ENCODE measurements around the gene ISM1. TPM values are rescaled to one million over a fixed set of nuclear protein-coding genes. Genes with fewer than 3 reads are reported as not detected.
A peak's percentile ranks its signal among the peaks of the same experiment; 100 is the strongest.

ISM1 gene
- total and polyA plus RNA-seq, 2 of the 13 experiments (the other 11 are each of a cell fraction or from before 2014, with no cell fraction given), result 0.40 to 1.4 TPM

GRCh38 chr20:13221673-13222318 lies 722 bp downstream of the ISM1 start (continued):
- TF ChIP-seq GTF3A (CRISPR knock-in tag; conservative IDR thresholded peaks at IDR 0.05), result 0 out of 2 replicates have a peak, but pooled peaks have one; percentile 11
- peak; percentile 36; the same call in 1 of the 2 replicates for TF ChIP-seq NR2C2 (CRISPR knock-in tag; IDR thresholded peaks at IDR 0.05; ENCODE audit: borderline replicate concordance)
- TF ChIP-seq ZNF276 (CRISPR knock-in tag; IDR thresholded peaks at IDR 0.05; ENCODE audit: low read depth), result 0 out of 2 replicates have a peak, but pooled peaks have one; percentile 62
- peak; percentile 52 for TF ChIP-seq SALL1 (CRISPR knock-in tag; IDR thresholded peaks at IDR 0.05)
- TF ChIP-seq ZNF232 (CRISPR knock-in tag; IDR thresholded peaks at IDR 0.05; ENCODE audit: borderline replicate concordance), result 0 out of 2 replicates have a peak, but pooled peaks have one; percentile 55
- 0 out of 2 replicates have a peak, but pooled peaks have one; percentile 49 for TF ChIP-seq ZBTB14 (CRISPR knock-in tag; IDR thresholded peaks at IDR 0.05)
- 0 out of 2 replicates have a peak, but pooled peaks have one; percentile 10 for TF ChIP-seq HDAC1 (CRISPR knock-in tag; IDR thresholded peaks at IDR 0.05)
- TF ChIP-seq ZBED4 (CRISPR knock-in tag; IDR thresholded peaks at IDR 0.05; ENCODE audit: borderline replicate concordance), result 0 out of 2 replicates have a peak, but pooled peaks have one; percentile 28
- 0 out of 3 replicates have a peak, but pooled peaks have one; percentile 15 for TF ChIP-seq MXI1 (IDR thresholded peaks at IDR 0.05; ENCODE audit: borderline replicate concordance, low read depth, low read length)
- no peak for TF ChIP-seq CBX2 (IDR thresholded peaks at IDR 0.05; ENCODE audit: low read depth, low read length)
- peak; percentile 76; the same call in 1 of the 2 replicates for TF ChIP-seq CBX2 (CRISPR knock-in tag; IDR thresholded peaks at IDR 0.05; ENCODE audit: low read depth)
- peak; percentile 27 for TF ChIP-seq TAF15 (IDR thresholded peaks at IDR 0.05; ENCODE audit: low read depth, low read length, poor library complexity, severe bottlenecking)
- TF ChIP-seq MIER2 (CRISPR knock-in tag; IDR thresholded peaks at IDR 0.05), result no peak
- TF ChIP-seq DNMT1 (CRISPR knock-in tag; IDR thresholded peaks at IDR 0.05), result 0 out of 2 replicates have a peak, but pooled peaks have one; percentile 86
- TF ChIP-seq ZNF253 (CRISPR knock-in tag; IDR thresholded peaks at IDR 0.05; ENCODE audit: borderline replicate concordance), result peak; percentile 95
- 0 out of 2 replicates have a peak, but pooled peaks have one; percentile 17 for TF ChIP-seq SP5 (CRISPR knock-in tag; IDR thresholded peaks at IDR 0.05; ENCODE audit: borderline replicate concordance, low read depth)
- TF ChIP-seq SMYD3 (CRISPR knock-in tag; IDR thresholded peaks at IDR 0.05), result 0 out of 2 replicates have a peak, but pooled peaks have one; percentile 36
- TF ChIP-seq STAG1 (CRISPR knock-in tag; IDR thresholded peaks at IDR 0.05), result 0 out of 2 replicates have a peak, but pooled peaks have one; percentile 26
- peak; percentile 78 for TF ChIP-seq SKI (IDR thresholded peaks at IDR 0.05; ENCODE audit: partially characterized antibody)
- peak; percentile 59 for TF ChIP-seq ZFY (CRISPR knock-in tag; IDR thresholded peaks at IDR 0.05)
- TF ChIP-seq HIVEP1 (CRISPR knock-in tag; IDR thresholded peaks at IDR 0.05), result 0 out of 2 replicates have a peak, but pooled peaks have one; percentile 23
- TF ChIP-seq NAIF1 (CRISPR knock-in tag; IDR thresholded peaks at IDR 0.05; ENCODE audit: borderline replicate concordance), result no peak

All from HepG2 (cell line).